ENCODE data around the gene NXNL1.

NXNL1 gene

GRCh38 chr19:17469481-17470067 lies 8.8 kb upstream of the NXNL1 start:
- Histone ChIP-seq H3K9ac (ENCODE audit: low read length) (no peak overlapping the region; the same call in 1 of the 2 replicates), H2AFZ (ENCODE audit: low read length) (peak overlapping the region; percentile 52), H3K36me3 (replicated peaks; ENCODE audit: insufficient read depth, low read length) (no peaks in the 10 kb centered on the region), H3K4me1 (ENCODE audit: low read length) (0 out of 2 replicates have a peak, but pooled peaks cover 4% of the 10 kb centered on the region), H3K27me3 (replicated peaks; ENCODE audit: insufficient read depth, low read length) (peaks cover 35% of the 10 kb centered on the region), H3K9me3 (replicated peaks; ENCODE audit: insufficient read depth, low read length) (no peaks in the 10 kb centered on the region), H4K20me1 (ENCODE audit: insufficient read depth, low read length) (no peaks in the 10 kb centered on the region), H3K9me2 (replicated peaks; ENCODE audit: insufficient read depth, low read length) (no peaks in the 10 kb centered on the region), H3K4me2 (ENCODE audit: low read depth, low read length) (peak overlapping the region; percentile 58), H3F3A (ENCODE audit: insufficient read depth, low read length) (no peaks in the 10 kb centered on the region), H3K27ac (ENCODE audit: low read length) (no peak overlapping the region), H3K79me2 (ENCODE audit: low read length) (no peaks in the 10 kb centered on the region), H3K4me3 (ENCODE audit: low read length) (peak overlapping the region; percentile 57)
- DNase-seq = peak; percentile 83
- TF ChIP-seq EZH2phosphoT487 (IDR thresholded peaks at IDR 0.05; ENCODE audit: low read length) = no peak
- TF ChIP-seq EZH2 (optimal IDR thresholded peaks at IDR 0.05; ENCODE audit: low read depth, low read length) = no peak
- TF ChIP-seq CTCF (IDR thresholded peaks at IDR 0.05; ENCODE audit: low read length) = no peak

- H2AFZ ChIP-seq (ENCODE audit: low read length) = peak overlapping the region; percentile 52; the same call in 1 of the 2 replicates
- 0 out of 2 replicates have a peak, but pooled peaks cover 4% of the 10 kb centered on the region for H3K4me1 ChIP-seq (ENCODE audit: low read length)
- H3K27me3 ChIP-seq (replicated peaks; ENCODE audit: insufficient read depth, low read length) = peaks cover 40% of the 10 kb centered on the region
- no peaks in the 10 kb centered on the region for H3K9me3 ChIP-seq (replicated peaks; ENCODE audit: insufficient read depth, low read length)
- peak overlapping the region; percentile 57 for H3K4me3 ChIP-seq (ENCODE audit: low read length)
- no peak overlapping the region; the same call in 1 of the 2 replicates for H3K9ac ChIP-seq (ENCODE audit: low read length)
- H3K36me3 ChIP-seq (replicated peaks; ENCODE audit: insufficient read depth, low read length) = no peaks in the 10 kb centered on the region
- no peak for DNase-seq
- no peak overlapping the region for H3K27ac ChIP-seq (ENCODE audit: low read length)
- peak overlapping the region; percentile 58 for H3K4me2 ChIP-seq (ENCODE audit: low read depth, low read length)
- H3K9me2 ChIP-seq (replicated peaks; ENCODE audit: insufficient read depth, low read length) = no peaks in the 10 kb centered on the region
- no peaks in the 10 kb centered on the region for H3K79me2 ChIP-seq (ENCODE audit: low read length)
- H4K20me1 ChIP-seq (ENCODE audit: insufficient read depth, low read length) = no peaks in the 10 kb centered on the region
- no peaks in the 10 kb centered on the region for H3F3A ChIP-seq (ENCODE audit: insufficient read depth, low read length)
- TF ChIP-seq EZH2phosphoT487 (IDR thresholded peaks at IDR 0.05; ENCODE audit: low read length) (no peak), EZH2 (optimal IDR thresholded peaks at IDR 0.05; ENCODE audit: low read depth, low read length) (no peak), CTCF (IDR thresholded peaks at IDR 0.05; ENCODE audit: low read length) (no peak)
These were observed 8.4 kb upstream of the NXNL1 start for GRCh38 chr19:17469092-17469480.

- TF ChIP-seq EZH2 (optimal IDR thresholded peaks at IDR 0.05; ENCODE audit: low read depth, low read length) (no peak), EZH2phosphoT487 (IDR thresholded peaks at IDR 0.05; ENCODE audit: low read length) (no peak), CTCF (IDR thresholded peaks at IDR 0.05; ENCODE audit: low read length) (no peak)
- Histone ChIP-seq H3K27me3 (replicated peaks; ENCODE audit: insufficient read depth, low read length) (peaks cover 43% of the 10 kb centered on the region), H3K9me2 (replicated peaks; ENCODE audit: insufficient read depth, low read length) (no peaks in the 10 kb centered on the region), H3K4me3 (ENCODE audit: low read length) (no peak overlapping the region), H3K4me2 (ENCODE audit: low read depth, low read length) (peak overlapping the region; percentile 58; the same call in 1 of the 2 replicates), H3K9ac (ENCODE audit: low read length) (no peak overlapping the region), H4K20me1 (ENCODE audit: insufficient read depth, low read length) (no peaks in the 10 kb centered on the region), H3K4me1 (ENCODE audit: low read length) (0 out of 2 replicates have a peak, but pooled peaks cover 4% of the 10 kb centered on the region), H3K27ac (ENCODE audit: low read length) (no peak overlapping the region), H3K79me2 (ENCODE audit: low read length) (no peaks in the 10 kb centered on the region), H3F3A (ENCODE audit: insufficient read depth, low read length) (no peaks in the 10 kb centered on the region), H3K36me3 (replicated peaks; ENCODE audit: insufficient read depth, low read length) (no peaks in the 10 kb centered on the region), H3K9me3 (replicated peaks; ENCODE audit: insufficient read depth, low read length) (no peaks in the 10 kb centered on the region), H2AFZ (ENCODE audit: low read length) (0 out of 2 replicates have a peak overlapping the region, but pooled peaks have one; percentile 52)
- DNase-seq = no peak
These were observed 7.8 kb upstream of the NXNL1 start for GRCh38 chr19:17468302-17469091.

Data from MM.1S (cell line).